ENCODE results near the gene FERMT3. TPM values are rescaled to one million over a fixed set of nuclear protein-coding genes. Genes with fewer than 3 reads are reported as not detected.

Gene FERMT3
- total and polyA plus RNA-seq, 2 of the 13 experiments (the other 11 are each of a cell fraction or from before 2014, with no cell fraction given), result 0.29 TPM; not detected in 1

DNA sequence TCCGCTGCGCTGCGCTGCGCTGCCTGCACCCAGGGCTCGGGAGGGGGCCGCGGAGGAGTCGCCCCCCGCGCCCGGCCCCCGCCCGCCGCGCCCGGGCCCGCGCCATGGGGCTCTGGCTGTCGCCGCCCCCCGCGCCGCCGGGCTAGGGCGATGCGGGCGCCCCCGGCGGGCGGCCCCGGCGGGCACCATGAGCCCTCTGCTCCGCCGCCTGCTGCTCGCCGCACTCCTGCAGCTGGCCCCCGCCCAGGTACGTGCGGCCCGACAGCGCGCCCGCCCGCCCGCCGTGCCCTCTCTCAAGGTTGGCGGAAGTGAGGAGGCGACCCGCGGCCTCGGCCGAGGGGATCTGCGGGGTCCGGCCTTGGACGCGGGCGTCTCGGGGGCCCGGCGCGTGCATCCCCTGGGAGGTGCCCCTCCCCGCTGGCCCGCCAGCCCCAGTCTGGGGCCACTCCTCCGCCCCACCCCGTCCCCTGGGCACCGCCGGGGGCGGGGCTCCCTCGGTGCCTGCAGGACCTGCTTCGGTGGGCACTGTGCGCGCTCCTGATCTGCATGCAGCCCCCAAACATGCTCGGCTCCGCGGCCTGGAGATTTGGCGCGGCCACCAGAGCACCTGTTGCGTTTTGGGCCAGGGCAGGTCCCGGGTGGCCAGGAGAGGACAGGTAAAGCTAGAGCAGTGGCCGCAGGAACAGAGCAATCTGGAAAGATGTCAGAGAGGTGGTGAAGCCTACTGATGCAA is 28.3 kb downstream of the FERMT3 start (continued):
- TF ChIP-seq, protein P1, sequence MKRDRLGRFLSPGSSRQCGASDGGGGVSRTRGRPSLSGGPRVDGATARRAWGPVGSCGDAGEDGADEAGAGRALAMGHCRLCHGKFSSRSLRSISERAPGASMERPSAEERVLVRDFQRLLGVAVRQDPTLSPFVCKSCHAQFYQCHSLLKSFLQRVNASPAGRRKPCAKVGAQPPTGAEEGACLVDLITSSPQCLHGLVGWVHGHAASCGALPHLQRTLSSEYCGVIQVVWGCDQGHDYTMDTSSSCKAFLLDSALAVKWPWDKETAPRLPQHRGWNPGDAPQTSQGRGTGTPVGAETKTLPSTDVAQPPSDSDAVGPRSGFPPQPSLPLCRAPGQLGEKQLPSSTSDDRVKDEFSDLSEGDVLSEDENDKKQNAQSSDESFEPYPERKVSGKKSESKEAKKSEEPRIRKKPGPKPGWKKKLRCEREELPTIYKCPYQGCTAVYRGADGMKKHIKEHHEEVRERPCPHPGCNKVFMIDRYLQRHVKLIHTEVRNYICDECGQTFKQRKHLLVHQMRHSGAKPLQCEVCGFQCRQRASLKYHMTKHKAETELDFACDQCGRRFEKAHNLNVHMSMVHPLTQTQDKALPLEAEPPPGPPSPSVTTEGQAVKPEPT (CRISPR knock-in tag; IDR thresholded peaks at IDR 0.05; ENCODE audit: low read depth), result no peak
- no peak for TF ChIP-seq ZNF552 (CRISPR knock-in tag; IDR thresholded peaks at IDR 0.05; ENCODE audit: borderline replicate concordance)
- no peak for TF ChIP-seq ZNF124 (CRISPR knock-in tag; IDR thresholded peaks at IDR 0.05)
- TF ChIP-seq NFIC (IDR thresholded peaks at IDR 0.05; ENCODE audit: low read length), result no peak
- TF ChIP-seq ZNF382 (CRISPR knock-in tag; IDR thresholded peaks at IDR 0.05; ENCODE audit: borderline replicate concordance), result no peak
- TF ChIP-seq ZSCAN9 (CRISPR knock-in tag; IDR thresholded peaks at IDR 0.05; ENCODE audit: borderline replicate concordance), result no peak
- TF ChIP-seq ZNF232 (CRISPR knock-in tag; IDR thresholded peaks at IDR 0.05; ENCODE audit: borderline replicate concordance), result no peak
- TF ChIP-seq CENPX (CRISPR knock-in tag; IDR thresholded peaks at IDR 0.05), result no peak
- TF ChIP-seq, protein P2, sequence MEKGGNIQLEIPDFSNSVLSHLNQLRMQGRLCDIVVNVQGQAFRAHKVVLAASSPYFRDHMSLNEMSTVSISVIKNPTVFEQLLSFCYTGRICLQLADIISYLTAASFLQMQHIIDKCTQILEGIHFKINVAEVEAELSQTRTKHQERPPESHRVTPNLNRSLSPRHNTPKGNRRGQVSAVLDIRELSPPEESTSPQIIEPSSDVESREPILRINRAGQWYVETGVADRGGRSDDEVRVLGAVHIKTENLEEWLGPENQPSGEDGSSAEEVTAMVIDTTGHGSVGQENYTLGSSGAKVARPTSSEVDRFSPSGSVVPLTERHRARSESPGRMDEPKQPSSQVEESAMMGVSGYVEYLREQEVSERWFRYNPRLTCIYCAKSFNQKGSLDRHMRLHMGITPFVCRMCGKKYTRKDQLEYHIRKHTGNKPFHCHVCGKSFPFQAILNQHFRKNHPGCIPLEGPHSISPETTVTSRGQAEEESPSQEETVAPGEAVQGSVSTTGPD (CRISPR knock-in tag; IDR thresholded peaks at IDR 0.05), result no peak
- TF ChIP-seq PPARG (CRISPR knock-in tag; conservative IDR thresholded peaks at IDR 0.05), result 0 out of 2 replicates have a peak, but pooled peaks have one; percentile 30
- TF ChIP-seq MAZ (IDR thresholded peaks at IDR 0.05; ENCODE audit: borderline replicate concordance, low read depth, low read length), result peak; percentile 63; the same call in 1 of the 2 replicates
- TF ChIP-seq MAZ (CRISPR knock-in tag; IDR thresholded peaks at IDR 0.05; ENCODE audit: low read depth), result 0 out of 2 replicates have a peak, but pooled peaks have one; percentile 29
- TF ChIP-seq RXRA (CRISPR knock-in tag; IDR thresholded peaks at IDR 0.05), result no peak
- no peak for TF ChIP-seq ZNF343 (CRISPR knock-in tag; IDR thresholded peaks at IDR 0.05)
- TF ChIP-seq, protein P3, sequence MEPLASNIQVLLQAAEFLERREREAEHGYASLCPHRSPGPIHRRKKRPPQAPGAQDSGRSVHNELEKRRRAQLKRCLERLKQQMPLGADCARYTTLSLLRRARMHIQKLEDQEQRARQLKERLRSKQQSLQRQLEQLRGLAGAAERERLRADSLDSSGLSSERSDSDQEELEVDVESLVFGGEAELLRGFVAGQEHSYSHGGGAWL (CRISPR knock-in tag; IDR thresholded peaks at IDR 0.05), result peak; percentile 75; the same call in 1 of the 2 replicates
- TF ChIP-seq ZNF136 (CRISPR knock-in tag; IDR thresholded peaks at IDR 0.05; ENCODE audit: low read depth), result no peak
- TF ChIP-seq ZFP1 (CRISPR knock-in tag; IDR thresholded peaks at IDR 0.05), result no peak
- TF ChIP-seq, protein P4, sequence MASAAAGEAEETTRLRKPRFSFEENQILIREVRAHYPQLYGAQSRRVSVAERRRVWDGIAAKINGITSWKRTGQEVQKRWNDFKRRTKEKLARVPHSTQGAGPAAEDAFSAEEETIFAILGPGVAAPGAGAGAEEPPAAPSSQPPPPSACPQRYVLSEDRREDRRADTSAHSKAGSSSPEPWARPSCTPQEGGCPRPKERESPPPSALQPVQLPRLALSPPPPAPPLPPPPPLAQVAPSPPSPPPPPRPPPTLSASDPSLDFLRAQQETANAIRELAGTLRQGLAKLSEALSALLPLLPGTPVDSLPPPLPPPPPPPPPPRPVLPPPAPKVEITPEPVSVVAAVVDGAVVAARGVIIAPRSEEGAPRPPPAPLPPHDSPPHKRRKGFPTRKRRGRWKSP (CRISPR knock-in tag; IDR thresholded peaks at IDR 0.05), result no peak
- no peak for TF ChIP-seq ZBTB42 (CRISPR knock-in tag; IDR thresholded peaks at IDR 0.05)
- TF ChIP-seq, protein P5, sequence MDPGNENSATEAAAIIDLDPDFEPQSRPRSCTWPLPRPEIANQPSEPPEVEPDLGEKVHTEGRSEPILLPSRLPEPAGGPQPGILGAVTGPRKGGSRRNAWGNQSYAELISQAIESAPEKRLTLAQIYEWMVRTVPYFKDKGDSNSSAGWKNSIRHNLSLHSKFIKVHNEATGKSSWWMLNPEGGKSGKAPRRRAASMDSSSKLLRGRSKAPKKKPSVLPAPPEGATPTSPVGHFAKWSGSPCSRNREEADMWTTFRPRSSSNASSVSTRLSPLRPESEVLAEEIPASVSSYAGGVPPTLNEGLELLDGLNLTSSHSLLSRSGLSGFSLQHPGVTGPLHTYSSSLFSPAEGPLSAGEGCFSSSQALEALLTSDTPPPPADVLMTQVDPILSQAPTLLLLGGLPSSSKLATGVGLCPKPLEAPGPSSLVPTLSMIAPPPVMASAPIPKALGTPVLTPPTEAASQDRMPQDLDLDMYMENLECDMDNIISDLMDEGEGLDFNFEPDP (CRISPR knock-in tag; conservative IDR thresholded peaks at IDR 0.05), result no peak
- no peak for TF ChIP-seq ZNF678 (CRISPR knock-in tag; IDR thresholded peaks at IDR 0.05)
- TF ChIP-seq KMT2B (CRISPR knock-in tag; IDR thresholded peaks at IDR 0.05), result no peak
- no peak for TF ChIP-seq KAT7 (CRISPR knock-in tag; IDR thresholded peaks at IDR 0.05; ENCODE audit: borderline replicate concordance)
- no peak for TF ChIP-seq GLI4 (CRISPR knock-in tag; IDR thresholded peaks at IDR 0.05; ENCODE audit: borderline replicate concordance)
- TF ChIP-seq SRY (CRISPR knock-in tag; IDR thresholded peaks at IDR 0.05), result no peak
- TF ChIP-seq MED13 (CRISPR knock-in tag; IDR thresholded peaks at IDR 0.05), result no peak
